Measurements from ENCODE around the gene CIDEB.

- no peak for TF ChIP-seq CTCF (IDR thresholded peaks at IDR 0.05)
- peak; percentile 44 to 50 for TF ChIP-seq POLR2A (IDR thresholded peaks at IDR 0.05)
These were observed 31.7 kb upstream of the CIDEB start, which contains the start of gene RIPK3 for GRCh38 chr14:24339284-24340151.

All from Peyer's patch (tissue), 4 donors.